Daoy (cell line): ENCODE results near the gene PLEKHA1. TPM values are rescaled to one million over a fixed set of nuclear protein-coding genes. Genes with fewer than 3 reads are reported as not detected.

ENCODE experiments used
- DNase-seq: peaks from one replicate; pipeline ENCODE4 v3.0.0-alpha.2; 2015; ENCODE audit warnings: low read depth
- total RNA-seq: library from RNA; depleted of rRNA; stranded (reverse); fragments of >200 nt; shearing (Covaris generic); gene quantifications from 2 replicates; pipeline ENCODE4 v1.2.3, GENCODE V29; 2014; rRNA removed

PLEKHA1 gene
- total RNA-seq, 1 experiment from 2014 or later: 10.7 TPM

DNA sequence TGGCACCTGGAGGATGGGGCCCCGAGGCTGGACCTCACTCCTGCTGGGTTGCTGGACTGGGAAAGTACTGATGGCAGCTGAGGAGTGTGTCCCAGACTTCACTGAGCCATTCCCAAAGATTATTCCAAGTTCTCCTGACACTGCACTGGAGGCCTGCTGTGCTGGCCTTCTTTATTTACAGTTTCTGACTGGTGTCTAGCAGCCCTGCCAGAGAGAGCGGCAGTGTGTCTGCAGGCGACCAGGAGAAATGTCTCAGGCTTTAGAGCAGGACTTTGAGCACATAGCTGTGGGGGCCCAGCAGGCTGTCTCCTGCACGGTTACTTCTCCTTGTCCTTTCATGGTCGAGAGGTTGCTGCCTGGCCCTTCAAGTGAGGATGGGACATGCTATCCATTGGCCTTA lies 102.9 kb downstream of the PLEKHA1 start:
- no peak for DNase-seq

DNA sequence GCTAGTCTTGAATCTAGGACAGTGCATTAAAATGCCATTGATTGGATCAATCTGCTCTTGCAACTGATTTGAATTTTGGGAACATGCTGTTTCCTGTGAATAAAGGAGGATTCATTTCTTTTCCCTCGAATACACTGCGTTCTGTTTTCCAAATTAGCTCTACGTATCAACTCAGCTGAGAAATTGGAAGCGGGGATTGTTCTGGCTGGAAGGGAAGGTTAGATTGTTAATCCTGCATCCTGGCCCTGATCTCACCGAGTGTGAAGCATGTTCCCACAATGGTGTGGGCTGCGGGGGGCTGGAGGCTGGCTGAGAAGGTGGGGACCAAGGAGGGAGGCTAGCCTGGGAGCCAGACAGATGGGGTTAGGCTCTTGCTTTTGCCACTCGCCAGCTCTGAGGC lies 104.5 kb downstream of the PLEKHA1 start:
- DNase-seq: no peak

DNA sequence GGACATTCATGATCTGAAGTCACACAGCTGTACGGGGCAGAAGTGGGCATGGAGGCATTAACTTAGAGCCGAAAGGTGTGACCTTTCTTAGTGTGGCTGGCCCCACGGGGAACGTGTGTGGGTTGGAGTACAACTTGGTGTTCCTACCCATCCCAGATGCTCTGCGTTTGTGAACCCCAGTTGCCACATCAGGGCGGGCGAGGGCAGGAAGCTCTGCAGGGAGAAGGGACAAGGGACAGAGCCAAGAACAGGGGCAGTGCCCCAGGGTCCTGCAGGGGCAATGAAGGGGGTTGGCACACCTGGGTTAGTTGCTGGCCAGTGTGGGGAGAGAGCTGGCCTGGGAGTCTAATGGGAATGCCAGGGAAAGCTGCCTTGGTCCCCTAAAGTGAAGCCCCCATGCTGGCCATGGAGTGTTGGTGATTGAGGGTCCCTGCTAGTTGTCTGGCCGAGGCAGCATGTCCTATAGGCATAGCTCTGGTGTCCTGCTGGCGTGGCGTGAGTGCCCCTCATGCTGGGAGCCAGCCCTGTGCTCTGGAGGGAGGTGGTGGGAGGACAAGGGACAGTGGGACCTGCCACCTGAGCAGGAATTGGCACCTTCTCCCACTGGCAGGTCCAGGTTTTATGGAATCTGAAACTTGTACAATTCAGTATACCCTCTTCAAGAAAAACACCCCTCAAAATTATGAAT lies 105.8 kb downstream of the PLEKHA1 start:
- no peak for DNase-seq

GRCh38 chr10:122481296-122482056 lies 107.0 kb downstream of the PLEKHA1 start:
- no peak for DNase-seq

Other genes starting within 250 kb of the PLEKHA1 start
- not detected in 2 replicates for gene BTBD16, start 103.4 kb upstream of the PLEKHA1 start, total RNA-seq
- gene ARMS2, start 79.9 kb downstream of the PLEKHA1 start, total RNA-seq: not detected in 2 replicates
- 43.1 and 50.4 TPM in 2 replicates for gene HTRA1, start 86.8 kb downstream of the PLEKHA1 start, total RNA-seq
- 0.23 and 0.30 TPM in 2 replicates for gene DMBT1, start 186.0 kb downstream of the PLEKHA1 start, total RNA-seq